Measurements from ENCODE around the gene PTDSS2. TPM values are rescaled to one million over a fixed set of nuclear protein-coding genes. Genes with fewer than 3 reads are reported as not detected.

Gene PTDSS2
- polyA plus RNA-seq, 3 donors, result 9.3 to 18.3 (median 12.4) TPM

DNA sequence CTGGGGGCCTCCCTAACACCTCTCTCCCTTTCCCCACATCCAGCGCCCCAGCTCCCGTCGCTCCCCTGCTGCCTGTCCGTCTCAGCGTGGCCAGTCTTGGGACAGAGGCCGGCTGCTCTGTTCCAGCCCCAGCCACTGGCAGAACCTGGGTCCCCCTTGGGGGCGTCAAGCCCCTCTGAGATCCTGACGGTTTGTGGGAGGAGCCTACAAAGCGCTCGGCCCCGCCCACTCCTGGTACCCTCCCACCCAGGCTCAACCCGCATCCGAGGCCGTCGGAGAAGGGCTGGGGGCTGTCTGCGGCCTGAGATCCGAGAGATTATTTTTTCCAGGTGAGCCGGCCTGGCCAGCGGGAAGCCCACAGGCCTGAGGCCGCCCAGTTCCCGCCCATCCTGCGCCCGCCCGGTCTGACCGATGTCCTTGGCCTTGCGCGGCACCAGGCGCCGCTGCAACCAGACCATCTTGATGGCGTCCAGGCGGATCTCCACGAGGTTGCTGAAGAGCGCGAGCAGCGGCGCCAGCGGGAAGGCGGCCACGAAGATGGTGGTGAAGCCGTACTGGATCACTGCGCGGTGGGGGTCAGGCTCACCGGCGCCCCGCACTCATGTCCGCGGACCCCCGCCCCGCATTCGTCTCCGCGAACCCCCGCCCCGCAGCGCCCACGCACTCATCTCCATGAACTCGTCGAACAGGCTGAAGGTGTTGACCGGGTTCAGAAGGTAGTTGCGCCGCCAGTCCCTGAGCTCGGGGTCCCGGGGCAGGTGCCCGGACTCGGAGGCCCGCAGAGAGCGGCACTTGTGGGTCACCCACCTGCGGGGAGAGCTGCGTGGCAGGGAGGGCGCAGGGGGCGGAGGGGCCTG is 29.8 kb upstream of the PTDSS2 start:
- no peak for DNase-seq
- no peak overlapping the region for H3K4me3 Mint-ChIP-seq
- intact Hi-C loops (cut with micrococcal nuclease), result no loop called here

DNA sequence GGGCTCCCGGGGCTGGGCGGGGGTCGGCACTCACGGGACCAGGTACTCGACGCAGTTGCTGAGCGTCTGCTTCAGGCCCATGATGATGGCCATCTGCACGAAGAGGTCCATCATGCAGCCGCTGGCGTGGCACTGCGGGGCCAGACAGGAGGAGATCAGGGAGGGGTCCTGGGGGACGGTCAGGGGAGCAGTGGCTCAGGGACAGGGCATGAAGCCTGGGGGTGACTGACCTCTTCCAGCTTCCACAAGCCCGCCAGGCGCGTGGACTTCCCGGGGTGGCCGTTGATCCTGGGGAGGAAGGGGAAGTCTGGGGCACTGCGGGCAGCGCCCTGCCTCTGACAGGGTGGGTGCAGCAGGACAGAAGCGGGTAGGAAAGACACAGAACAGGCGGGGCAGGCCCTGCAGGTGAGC is 29.2 kb upstream of the PTDSS2 start:
- Histone ChIP-seq H3K27ac (ENCODE audit: low read depth in 1 of 2, low read length in 2 of 2) (no peak overlapping the region), H3K4me2 (replicated peaks; ENCODE audit: extremely low read depth, low read length, poor library complexity, severe bottlenecking) (no peak overlapping the region), H4K20me1 (ENCODE audit: insufficient read depth, low read length) (no peaks in the 10 kb centered on the region), H3K9ac (ENCODE audit: insufficient read depth, low read length, poor library complexity, severe bottlenecking) (no peak overlapping the region), H3K36me3 (replicated peaks in 1 of 2; ENCODE audit: control insufficient read depth in 1 of 2, insufficient read depth in 2 of 2, low read length in 2 of 2) (no peaks in the 10 kb centered on the region), H3K79me2 (ENCODE audit: insufficient read depth, low read length) (peaks cover 6% of the 10 kb centered on the region), H3K4me3 (replicated peaks in 1 of 3; ENCODE audit: low read depth in 2 of 3, low read length in 3 of 3) (no peak overlapping the region), H3K9me3 (replicated peaks in 1 of 2; ENCODE audit: control insufficient read depth in 1 of 2, insufficient read depth in 1 of 2, low read length in 2 of 2) (no peaks in the 10 kb centered on the region), H3K4me1 (ENCODE audit: control insufficient read depth in 1 of 2, insufficient read depth in 2 of 2, low read length in 2 of 2) (peaks cover 12 to 23% of the 10 kb centered on the region in 2 donors), H3K27me3 (ENCODE audit: control insufficient read depth in 2 of 2, insufficient read depth in 2 of 2, low read length in 2 of 2) (peaks cover 0 to 2% of the 10 kb centered on the region in 2 donors), H2AFZ (ENCODE audit: insufficient read depth, low read depth, low read length, poor library complexity, severe bottlenecking) (no peak overlapping the region)
- Mint-ChIP-seq H3K4me3 (no peak overlapping the region), H3K4me1 (peaks cover 17% of the 10 kb centered on the region), H3K36me3 (no peaks in the 10 kb centered on the region), H3K27ac (no peak overlapping the region), H3K27me3 (ENCODE audit: low read depth in 3 of 3) (peaks cover 14 to 51% (median 16%) of the 10 kb centered on the region in 3 donors), H3K9me3 (peaks cover 7 to 16% (median 10%) of the 10 kb centered on the region in 7 donors)
- WGBS (ENCODE audit: insufficient coverage), result 85% methylated on average over 11 of the region's 21 CpGs
- DNase-seq, result no peak
- intact Hi-C loops (cut with micrococcal nuclease), result no loop called here
- TF ChIP-seq, protein P1, sequence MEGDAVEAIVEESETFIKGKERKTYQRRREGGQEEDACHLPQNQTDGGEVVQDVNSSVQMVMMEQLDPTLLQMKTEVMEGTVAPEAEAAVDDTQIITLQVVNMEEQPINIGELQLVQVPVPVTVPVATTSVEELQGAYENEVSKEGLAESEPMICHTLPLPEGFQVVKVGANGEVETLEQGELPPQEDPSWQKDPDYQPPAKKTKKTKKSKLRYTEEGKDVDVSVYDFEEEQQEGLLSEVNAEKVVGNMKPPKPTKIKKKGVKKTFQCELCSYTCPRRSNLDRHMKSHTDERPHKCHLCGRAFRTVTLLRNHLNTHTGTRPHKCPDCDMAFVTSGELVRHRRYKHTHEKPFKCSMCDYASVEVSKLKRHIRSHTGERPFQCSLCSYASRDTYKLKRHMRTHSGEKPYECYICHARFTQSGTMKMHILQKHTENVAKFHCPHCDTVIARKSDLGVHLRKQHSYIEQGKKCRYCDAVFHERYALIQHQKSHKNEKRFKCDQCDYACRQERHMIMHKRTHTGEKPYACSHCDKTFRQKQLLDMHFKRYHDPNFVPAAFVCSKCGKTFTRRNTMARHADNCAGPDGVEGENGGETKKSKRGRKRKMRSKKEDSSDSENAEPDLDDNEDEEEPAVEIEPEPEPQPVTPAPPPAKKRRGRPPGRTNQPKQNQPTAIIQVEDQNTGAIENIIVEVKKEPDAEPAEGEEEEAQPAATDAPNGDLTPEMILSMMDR (IDR thresholded peaks at IDR 0.05), result no peak

More for the DNA sequence above, 29.8 kb upstream of the PTDSS2 start:
- Histone ChIP-seq H3K79me2 (ENCODE audit: insufficient read depth, low read length) (peaks cover 13% of the 10 kb centered on the region), H3K4me3 (replicated peaks in 1 of 3; ENCODE audit: low read depth in 2 of 3, low read length in 3 of 3) (no peak overlapping the region), H3K9ac (ENCODE audit: insufficient read depth, low read length, poor library complexity, severe bottlenecking) (no peak overlapping the region), H3K9me3 (replicated peaks in 1 of 2; ENCODE audit: control insufficient read depth in 1 of 2, insufficient read depth in 1 of 2, low read length in 2 of 2) (no peaks in the 10 kb centered on the region), H3K36me3 (replicated peaks in 1 of 2; ENCODE audit: control insufficient read depth in 1 of 2, insufficient read depth in 2 of 2, low read length in 2 of 2) (no peaks in the 10 kb centered on the region), H2AFZ (ENCODE audit: insufficient read depth, low read depth, low read length, poor library complexity, severe bottlenecking) (no peak overlapping the region), H3K4me1 (ENCODE audit: control insufficient read depth in 1 of 2, insufficient read depth in 2 of 2, low read length in 2 of 2) (peaks cover 18 to 29% of the 10 kb centered on the region in 2 donors), H3K27me3 (ENCODE audit: control insufficient read depth in 2 of 2, insufficient read depth in 2 of 2, low read length in 2 of 2) (peaks cover 0 to 2% of the 10 kb centered on the region in 2 donors), H3K4me2 (replicated peaks; ENCODE audit: extremely low read depth, low read length, poor library complexity, severe bottlenecking) (no peak overlapping the region), H4K20me1 (ENCODE audit: insufficient read depth, low read length) (no peaks in the 10 kb centered on the region), H3K27ac (ENCODE audit: low read depth in 1 of 2, low read length in 2 of 2) (no peak overlapping the region)
- H3K36me3 Mint-ChIP-seq, result no peaks in the 10 kb centered on the region
- H3K27me3 Mint-ChIP-seq (ENCODE audit: low read depth in 3 of 3), result peaks cover 12 to 45% (median 13%) of the 10 kb centered on the region in 3 donors
- TF ChIP-seq, protein P1 (IDR thresholded peaks at IDR 0.05), result no peak
- peaks cover 24% of the 10 kb centered on the region for H3K4me1 Mint-ChIP-seq
- H3K27ac Mint-ChIP-seq, result no peak overlapping the region
- 90% methylated on average over 62 of the region's 71 CpGs for WGBS (ENCODE audit: insufficient coverage)
- H3K9me3 Mint-ChIP-seq, result peaks cover 5 to 10% (median 8%) of the 10 kb centered on the region in 7 donors

Data from CD14-positive monocyte (primary cell).